PC-3 (cell line): Measurements from ENCODE around the gene EIF2AK2.

Experiments used
- CTCF ChIP-seq: fragments of 300-600 bp; sonication (generic); conservative IDR thresholded peaks from 2 replicates; pipeline ENCODE4 v1.5.1; 2017; ENCODE audit warnings: antibody characterized with exemption, low read depth, mild to moderate bottlenecking, low read length
- EZH2phosphoT487 ChIP-seq: fragments of 300-600 bp; sonication (generic); IDR thresholded peaks from 2 replicates; pipeline ENCODE4 v1.6.1; 2018; ENCODE audit warnings: mild to moderate bottlenecking, antibody characterized with exemption, low read length, borderline replicate concordance

DNA sequence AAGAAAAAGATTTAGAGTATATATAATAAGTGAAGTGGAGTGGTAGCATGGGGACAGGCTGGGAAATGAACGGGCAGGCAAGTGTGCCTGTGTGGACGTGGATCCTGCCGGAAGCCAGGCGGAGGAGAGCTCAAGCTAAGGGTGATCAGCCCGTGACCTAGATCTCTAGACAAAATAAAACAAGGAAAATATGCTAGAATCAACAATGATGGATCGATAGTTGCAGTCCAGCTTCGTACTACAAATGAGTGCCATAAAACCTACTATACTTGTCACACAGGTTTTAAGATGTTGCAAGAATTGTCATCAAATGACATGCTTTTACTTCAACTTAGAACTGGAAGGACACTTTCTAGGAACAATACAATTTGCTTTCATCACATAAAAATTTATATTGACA, 8.5 kb downstream of the EIF2AK2 start:
- TF ChIP-seq CTCF (no peak), EZH2phosphoT487 (no peak)
